Trophoblast cell (in vitro differentiated cells and primary cell): ENCODE results near the gene CFAP46.

ENCODE experiments used
- DNase-seq, 2 donors: peaks; one replicate each; pipeline ENCODE4 v3.0.0-alpha.2; 2016
- H2AFZ ChIP-seq: 2 replicates; pipeline ENCODE4 v1.6.1; 2013; ENCODE audit warnings: low read length, moderate library complexity, mild to moderate bottlenecking; ENCODE audit not compliant: insufficient read depth, poor library complexity
- H2AK5ac ChIP-seq: 2 replicates; pipeline ENCODE4 v1.6.1; 2013; ENCODE audit warnings: mild to moderate bottlenecking, low read length
- H2BK120ac ChIP-seq: 2 replicates; pipeline ENCODE4 v1.6.1; 2013; ENCODE audit warnings: low read length, mild to moderate bottlenecking, moderate library complexity; ENCODE audit not compliant: insufficient read depth, poor library complexity
- H2BK12ac ChIP-seq: 2 replicates; pipeline ENCODE4 v1.6.1; 2013; ENCODE audit warnings: mild to moderate bottlenecking, low read length, moderate library complexity
- H2BK5ac ChIP-seq: 2 replicates; pipeline ENCODE4 v1.6.1; 2013; ENCODE audit warnings: low read length, low read depth, moderate library complexity, mild to moderate bottlenecking; ENCODE audit not compliant: poor library complexity
- H3K14ac ChIP-seq: 2 replicates; pipeline ENCODE4 v1.6.1; 2013; ENCODE audit warnings: mild to moderate bottlenecking, low read length
- H3K18ac ChIP-seq: 2 replicates; pipeline ENCODE4 v1.6.1; 2013; ENCODE audit warnings: mild to moderate bottlenecking, low read length
- H3K23ac ChIP-seq: 2 replicates; pipeline ENCODE4 v1.6.1; 2013; ENCODE audit warnings: low read length
- H3K27ac ChIP-seq: 2 replicates; pipeline ENCODE4 v1.5.1; 2013; ENCODE audit warnings: low read depth, mild to moderate bottlenecking, inconsistent platforms, low read length, moderate library complexity
- H3K27me3 ChIP-seq: 2 replicates; pipeline ENCODE4 v1.6.1; 2013; ENCODE audit warnings: inconsistent platforms, mild to moderate bottlenecking, low read length, moderate library complexity; ENCODE audit not compliant: insufficient read depth
- H3K36me3 ChIP-seq, 2 experiments: 1 replicate in 1 of 2; 2 replicates in 1 of 2; pipeline ENCODE4 v1.6.1; 2013; ENCODE audit warnings: low read length in 2 of 2, mild to moderate bottlenecking in 2 of 2, moderate library complexity in 1 of 2; ENCODE audit not compliant: insufficient read depth in 2 of 2, control insufficient read depth in 1 of 2
- H3K4ac ChIP-seq: 2 replicates; pipeline ENCODE4 v1.6.1; 2013; ENCODE audit warnings: low read depth, mild to moderate bottlenecking, low read length, moderate library complexity
- H3K4me1 ChIP-seq, 2 experiments: 1 replicate in 1 of 2; 2 replicates in 1 of 2; pipeline ENCODE4 v1.6.1; 2013; ENCODE audit warnings: low read length in 2 of 2, mild to moderate bottlenecking in 2 of 2, moderate library complexity in 1 of 2; ENCODE audit not compliant: insufficient read depth in 2 of 2, control insufficient read depth in 1 of 2
- H3K4me2 ChIP-seq: 2 replicates; pipeline ENCODE4 v1.6.1; 2013; ENCODE audit warnings: inconsistent platforms, mild to moderate bottlenecking, low read length, moderate library complexity
- H3K4me3 ChIP-seq: 2 replicates; pipeline ENCODE4 v1.5.1; 2013; ENCODE audit warnings: mild to moderate bottlenecking, low read depth, low read length, inconsistent platforms
- H3K79me1 ChIP-seq: one replicate; pipeline ENCODE4 v1.6.1; 2013; ENCODE audit warnings: low read length
- H3K79me2 ChIP-seq: 2 replicates; pipeline ENCODE4 v1.6.1; 2013; ENCODE audit warnings: low read length, mild to moderate bottlenecking; ENCODE audit not compliant: control insufficient read depth, insufficient read depth, poor library complexity
- H3K9ac ChIP-seq: 2 replicates; pipeline ENCODE4 v1.6.1; 2013; ENCODE audit warnings: mild to moderate bottlenecking, low read length
- H3K9me3 ChIP-seq: 2 replicates; pipeline ENCODE4 v1.6.1; 2013; ENCODE audit warnings: low read depth, mild to moderate bottlenecking, control low read depth, inconsistent platforms, low read length; ENCODE audit not compliant: insufficient read depth
- H4K12ac ChIP-seq: 2 replicates; pipeline ENCODE4 v1.6.1; 2013; ENCODE audit warnings: low read depth, mild to moderate bottlenecking, low read length, moderate library complexity
- H4K8ac ChIP-seq: 2 replicates; pipeline ENCODE4 v1.6.1; 2013; ENCODE audit warnings: low read depth, mild to moderate bottlenecking, low read length, moderate library complexity
- H4K91ac ChIP-seq: one replicate; pipeline ENCODE4 v1.6.1; 2013; ENCODE audit warnings: low read depth, mild to moderate bottlenecking, low read length, moderate library complexity
- WGBS: extraction: QIAGEN DNeasy Blood & Tissue Kit; methylation state at CpG from one replicate; pipeline ENCODE4 v1.1.7; 2013; ENCODE audit warnings: missing lambda C conversion rate; ENCODE audit not compliant: insufficient read length, insufficient coverage; ENCODE audit errors: extremely low coverage; 5-methylcytosine and 5-hydroxymethylcytosine counted together

Gene CFAP46

GRCh38 chr10:132796846-132797245, 145.5 kb downstream of the CFAP46 start:
- no CpG with 5 or more reads among the region's 21 CpGs for WGBS
- Histone ChIP-seq H3K4ac (no peak overlapping the region), H3K14ac (no peak overlapping the region), H3K27ac (no peak overlapping the region), H3K4me3 (no peak overlapping the region), H2BK12ac (no peak overlapping the region), H3K18ac (no peak overlapping the region), H2AK5ac (no peak overlapping the region), H2BK5ac (no peak overlapping the region), H3K79me2 (no peaks in the 10 kb centered on the region), H2BK120ac (no peak overlapping the region), H3K4me2 (no peak overlapping the region), H3K9me3 (peaks cover 15% of the 10 kb centered on the region), H4K91ac (no peak overlapping the region), H2AFZ (no peak overlapping the region), H3K9ac (no peak overlapping the region), H3K36me3 (no peaks in the 10 kb centered on the region), H3K79me1 (no peaks in the 10 kb centered on the region), H4K12ac (no peak overlapping the region), H3K4me1 (no peaks in the 10 kb centered on the region), H3K23ac (no peak overlapping the region), H3K27me3 (no peaks in the 10 kb centered on the region), H4K8ac (no peak overlapping the region)
- no peak for DNase-seq

- H3K36me3 ChIP-seq: no peaks in the 10 kb centered on the region
- no peaks in the 10 kb centered on the region for H3K4me1 ChIP-seq
- no CpG with 5 or more reads among the region's 57 CpGs for whole genome bisulfite sequencing
- H2BK120ac ChIP-seq: no peak overlapping the region
- H3K9me3 ChIP-seq: peaks cover 16% of the 10 kb centered on the region
- no peak overlapping the region for H2BK5ac ChIP-seq
- DNase-seq: no peak
- no peak overlapping the region for H3K9ac ChIP-seq
- no peak overlapping the region for H2BK12ac ChIP-seq
- no peak overlapping the region for H3K27ac ChIP-seq
- no peak overlapping the region for H3K23ac ChIP-seq
- H3K4ac ChIP-seq: no peak overlapping the region
- H3K14ac ChIP-seq: no peak overlapping the region
- H2AK5ac ChIP-seq: no peak overlapping the region
- no peak overlapping the region for H2AFZ ChIP-seq
- H3K79me2 ChIP-seq: no peaks in the 10 kb centered on the region
- H3K18ac ChIP-seq: no peak overlapping the region
- H3K27me3 ChIP-seq: peaks cover 11% of the 10 kb centered on the region
- H3K4me3 ChIP-seq: no peak overlapping the region
- no peak overlapping the region for H3K4me2 ChIP-seq
- H4K8ac ChIP-seq: no peak overlapping the region
- H3K79me1 ChIP-seq: no peaks in the 10 kb centered on the region
- H4K12ac ChIP-seq: no peak overlapping the region
- H4K91ac ChIP-seq: no peak overlapping the region
Measured at GRCh38 chr10:132793871-132794849, 148.2 kb downstream of the CFAP46 start.

GRCh38 chr10:132793213-132793612, 149.2 kb downstream of the CFAP46 start:
- no peak overlapping the region for H3K9ac ChIP-seq
- peaks cover under 1% of the 10 kb centered on the region in 2 experiments for H3K4me1 ChIP-seq
- H3K79me2 ChIP-seq: no peaks in the 10 kb centered on the region
- H4K12ac ChIP-seq: no peak overlapping the region
- no peaks in the 10 kb centered on the region for H3K79me1 ChIP-seq
- H3K18ac ChIP-seq: no peak overlapping the region
- H3K36me3 ChIP-seq: no peaks in the 10 kb centered on the region
- H4K8ac ChIP-seq: no peak overlapping the region
- H3K4me2 ChIP-seq: no peak overlapping the region
- no peak overlapping the region for H2BK120ac ChIP-seq
- no peak overlapping the region for H3K14ac ChIP-seq
- DNase-seq: no peak
- no peak overlapping the region for H2AK5ac ChIP-seq
- no peak overlapping the region for H3K27ac ChIP-seq
- H3K27me3 ChIP-seq: peaks cover 21% of the 10 kb centered on the region
- H4K91ac ChIP-seq: no peak overlapping the region
- H2BK12ac ChIP-seq: no peak overlapping the region
- H3K4ac ChIP-seq: no peak overlapping the region
- H3K23ac ChIP-seq: no peak overlapping the region
- no peak overlapping the region for H2BK5ac ChIP-seq
- no peak overlapping the region for H2AFZ ChIP-seq
- H3K4me3 ChIP-seq: no peak overlapping the region
- peaks cover 11% of the 10 kb centered on the region for H3K9me3 ChIP-seq
- no CpG with 5 or more reads among the region's 9 CpGs for WGBS

- H3K14ac ChIP-seq: no peak overlapping the region
- no peaks in the 10 kb centered on the region for H3K79me2 ChIP-seq
- H3K9me3 ChIP-seq: peaks cover 8% of the 10 kb centered on the region
- no peak overlapping the region for H3K4ac ChIP-seq
- no peak overlapping the region for H4K12ac ChIP-seq
- no peak overlapping the region for H2BK120ac ChIP-seq
- no peak overlapping the region for H3K4me2 ChIP-seq
- no peak overlapping the region for H3K23ac ChIP-seq
- H3K27ac ChIP-seq: no peak overlapping the region
- no peak overlapping the region for H2BK5ac ChIP-seq
- no peak overlapping the region for H2AK5ac ChIP-seq
- H3K36me3 ChIP-seq: no peaks in the 10 kb centered on the region
- H2BK12ac ChIP-seq: no peak overlapping the region
- no peak overlapping the region for H4K8ac ChIP-seq
- no CpG with 5 or more reads among the region's 17 CpGs for WGBS
- no peak overlapping the region for H4K91ac ChIP-seq
- no peak overlapping the region for H3K18ac ChIP-seq
- H3K9ac ChIP-seq: no peak overlapping the region
- no peaks in the 10 kb centered on the region for H3K79me1 ChIP-seq
- H3K4me1 ChIP-seq: peaks cover 3 to 5% of the 10 kb centered on the region in 2 experiments
- H3K27me3 ChIP-seq: peaks cover 25% of the 10 kb centered on the region
- no peak overlapping the region for H2AFZ ChIP-seq
- H3K4me3 ChIP-seq: no peak overlapping the region
- no peak for DNase-seq
Measured at GRCh38 chr10:132792796-132793195, 149.6 kb downstream of the CFAP46 start.
